Adrenal gland (tissue), 12 donors: ENCODE measurements around the gene IL36B. TPM values are rescaled to one million over a fixed set of nuclear protein-coding genes. Genes with fewer than 3 reads are reported as not detected.

Source experiments
- DNase-seq, 7 donors: peaks; one replicate each; pipeline ENCODE4 v3.0.0-alpha.2; 2019 to 2020
- H3K27ac ChIP-seq, 5 donors: fragments of 200-600 bp; sonication (generic) in 4 of 5; 1 replicate in 3 of 5; 2 replicates in 2 of 5; pipeline versions ENCODE4 v1.5.1 to v1.8.0; 2016 to 2020; ENCODE audit warnings: mild to moderate bottlenecking in 1 of 5
- H3K27me3 ChIP-seq: fragments of 200-600 bp; 2 replicates; pipeline ENCODE4 v1.8.0; 2021
- H3K36me3 ChIP-seq, 2 donors: fragments of 200-600 bp; replicated peaks in 1 of 2; 1 replicate in 1 of 2; 2 replicates in 1 of 2; pipeline versions ENCODE4 v1.5.1 to v1.8.0; 2018 to 2022
- H3K4me1 ChIP-seq, 2 donors: fragments of 200-600 bp; replicated peaks in 1 of 2; 1 replicate in 1 of 2; 2 replicates in 1 of 2; pipeline versions ENCODE4 v1.5.1 to v1.8.0; 2018 to 2021
- H3K4me3 ChIP-seq, 4 donors: fragments of 200-600 bp; sonication (generic) in 3 of 4; one replicate each; pipeline ENCODE4 v1.5.1; 2016 to 2018
- H3K9me3 ChIP-seq, 3 donors: fragments of 200-600 bp; sonication (generic) in 1 of 3; replicated peaks in 1 of 3; 1 replicate in 2 of 3; 2 replicates in 1 of 3; pipeline versions ENCODE4 v1.5.1 to v1.8.0; 2016 to 2021
- POLR2A ChIP-seq, 2 donors: fragments of 450-650 bp; IDR thresholded peaks; one replicate each; pipeline ENCODE4 v1.6.1; 2017; ENCODE audit warnings: antibody characterized with exemption in 2 of 2, mild to moderate bottlenecking in 2 of 2, moderate library complexity in 1 of 2
- WGBS, 4 donors: extraction: QIAGEN DNeasy Blood & Tissue Kit in 2 of 4; methylation state at CpG; one replicate each; pipeline versions ENCODE4 v1.1.5 to v1.1.7; 2013 to 2017; 5-methylcytosine and 5-hydroxymethylcytosine counted together
- intact Hi-C, 2 donors: fragments of 100-400 bp; cut with DNase I; formaldehyde crosslinking; loops; one replicate each; pipeline versions ENCODE4 v1.14.1 to v1.15.0; 2022 to 2023
- polyA plus RNA-seq, 3 donors: library from polyadenylated mRNA; stranded (reverse); fragments of 200-250 nt in 2 of 3; fragments of 350-450 nt in 1 of 3; fragmentation: Illumina TruSeq in 1 of 3; extraction: RNeasy Lipid Tissue Mini Kit (QIAGEN cat#74804) in 1 of 3; gene quantifications; one replicate each; pipeline ENCODE4 v1.2.3, GENCODE V29; 2013 to 2014
- total RNA-seq, 9 donors: library from RNA; depleted of rRNA in 4 of 9; stranded (reverse); fragments of >200 nt in 4 of 9; fragments of 120-200 nt in 1 of 9; fragmentation: NEBNext Ultra II Directional in 1 of 9; extraction: Animal tissue kit (Norgen Biotek cat#: 25700) in 1 of 9; gene quantifications; one replicate each; pipeline versions ENCODE4 v1.1.0 to v1.2.4, GENCODE V29; 2013 to 2023
- TF ChIP-seq, protein P1 (sequence below), 6 experiments: fragments of 450-650 bp in 4 of 6; fragments of 200-600 bp in 2 of 6; sonication (generic) in 1 of 6; IDR thresholded peaks; 1 replicate in 5 of 6; 2 replicates in 1 of 6; pipeline versions ENCODE4 v1.5.1 to v1.8.0; 2016 to 2021; ENCODE audit warnings: antibody characterized with exemption in 6 of 6, mild to moderate bottlenecking in 2 of 6, moderate library complexity in 1 of 6
- donor health status: healthy with polysubstance abuse.
- donor health status: Bipolar disorder and iron deficiency.
- donor health status: DM: yes; HTN: yes; CAD: no.
- donor health status: DM: no; HTN: no; CAD: no.
- donor health status: DM: no; HTN: no; CAD: no.
- donor health status: DM: yes; HTN: yes; CAD: no.

IL36B gene
- total and polyA plus RNA-seq, 12 donors, result not detected

DNA sequence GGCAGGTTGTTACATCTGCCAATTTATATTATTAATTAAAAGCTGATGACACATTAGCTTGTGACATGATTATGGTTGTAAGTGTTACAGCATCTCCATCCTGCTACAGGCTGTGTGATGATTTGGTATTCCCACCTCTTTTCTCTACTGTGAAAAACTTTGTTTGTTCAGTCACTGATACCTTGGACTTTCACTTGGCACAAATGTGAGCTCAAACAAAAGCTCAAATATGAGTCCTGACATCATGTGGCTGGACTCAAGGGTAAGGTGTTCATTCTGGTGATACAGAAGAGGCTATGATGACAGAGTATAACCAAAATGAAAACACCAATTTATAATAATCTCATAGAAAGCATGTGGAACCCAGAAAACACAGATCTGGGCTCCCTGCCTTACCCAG, 58.8 kb downstream of the IL36B start:
- no peaks in the 10 kb centered on the region for H3K27me3 ChIP-seq
- H3K9me3 ChIP-seq, result peaks cover 0 to 8% (median 6%) of the 10 kb centered on the region in 3 donors
- H3K27ac ChIP-seq, result no peak overlapping the region
- DNase-seq, result no peak
- intact Hi-C loops, result no loop called here
- H3K4me1 ChIP-seq, result no peaks in the 10 kb centered on the region
- TF ChIP-seq, protein P1, sequence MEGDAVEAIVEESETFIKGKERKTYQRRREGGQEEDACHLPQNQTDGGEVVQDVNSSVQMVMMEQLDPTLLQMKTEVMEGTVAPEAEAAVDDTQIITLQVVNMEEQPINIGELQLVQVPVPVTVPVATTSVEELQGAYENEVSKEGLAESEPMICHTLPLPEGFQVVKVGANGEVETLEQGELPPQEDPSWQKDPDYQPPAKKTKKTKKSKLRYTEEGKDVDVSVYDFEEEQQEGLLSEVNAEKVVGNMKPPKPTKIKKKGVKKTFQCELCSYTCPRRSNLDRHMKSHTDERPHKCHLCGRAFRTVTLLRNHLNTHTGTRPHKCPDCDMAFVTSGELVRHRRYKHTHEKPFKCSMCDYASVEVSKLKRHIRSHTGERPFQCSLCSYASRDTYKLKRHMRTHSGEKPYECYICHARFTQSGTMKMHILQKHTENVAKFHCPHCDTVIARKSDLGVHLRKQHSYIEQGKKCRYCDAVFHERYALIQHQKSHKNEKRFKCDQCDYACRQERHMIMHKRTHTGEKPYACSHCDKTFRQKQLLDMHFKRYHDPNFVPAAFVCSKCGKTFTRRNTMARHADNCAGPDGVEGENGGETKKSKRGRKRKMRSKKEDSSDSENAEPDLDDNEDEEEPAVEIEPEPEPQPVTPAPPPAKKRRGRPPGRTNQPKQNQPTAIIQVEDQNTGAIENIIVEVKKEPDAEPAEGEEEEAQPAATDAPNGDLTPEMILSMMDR (IDR thresholded peaks at IDR 0.05), result no peak
- TF ChIP-seq POLR2A (IDR thresholded peaks at IDR 0.05), result no peak
- H3K4me3 ChIP-seq, result no peak overlapping the region
- H3K36me3 ChIP-seq, result no peaks in the 10 kb centered on the region

DNA sequence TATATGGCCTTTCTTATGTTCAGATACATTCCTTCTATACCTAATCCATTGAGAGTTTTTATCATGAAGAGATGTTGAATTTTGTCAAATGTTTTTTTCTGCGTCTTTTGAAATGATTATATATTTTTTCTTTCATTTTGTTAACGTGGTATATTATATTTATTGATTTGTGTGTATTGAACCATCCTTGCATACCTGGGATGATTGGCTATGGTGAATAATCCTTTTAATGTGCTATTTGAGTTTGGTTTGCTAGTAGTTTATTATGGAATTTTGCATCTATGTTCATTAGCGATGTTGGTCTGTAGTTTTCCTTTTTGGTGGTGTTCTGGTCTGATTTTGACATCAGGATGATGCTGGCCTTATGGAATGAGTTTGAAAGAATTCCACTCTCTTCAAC, 63.1 kb downstream of the IL36B start:
- 67 to 86% (median 76%) methylated on average over 3 of the region's 3 CpGs for WGBS, 4 donors
- Histone ChIP-seq H3K36me3 (no peaks in the 10 kb centered on the region), H3K4me1 (no peaks in the 10 kb centered on the region), H3K9me3 (peaks cover 0 to 8% (median 6%) of the 10 kb centered on the region in 3 donors), H3K4me3 (no peak overlapping the region), H3K27ac (no peak overlapping the region), H3K27me3 (no peaks in the 10 kb centered on the region)
- DNase-seq, result no peak
- intact Hi-C loops, result no loop called here
- TF ChIP-seq POLR2A (IDR thresholded peaks at IDR 0.05), result no peak
- TF ChIP-seq, protein P1 (IDR thresholded peaks at IDR 0.05), result no peak

DNA sequence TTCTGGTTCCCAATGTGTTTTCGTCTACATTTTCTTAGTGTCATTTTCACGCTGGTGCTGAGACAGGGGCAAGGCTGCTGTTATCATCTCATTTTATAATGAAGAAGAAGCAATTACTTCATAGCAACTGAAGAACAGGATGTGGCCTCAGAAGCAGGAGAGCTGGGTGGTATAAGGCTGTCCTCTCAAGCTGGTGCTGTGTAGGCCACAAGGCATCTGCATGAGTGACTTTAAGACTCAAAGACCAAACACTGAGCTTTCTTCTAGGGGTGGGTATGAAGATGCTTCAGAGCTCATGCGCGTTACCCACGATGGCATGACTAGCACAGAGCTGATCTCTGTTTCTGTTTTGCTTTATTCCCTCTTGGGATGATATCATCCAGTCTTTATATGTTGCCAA, 67.6 kb downstream of the IL36B start:
- H3K36me3 ChIP-seq, result no peaks in the 10 kb centered on the region

DNA sequence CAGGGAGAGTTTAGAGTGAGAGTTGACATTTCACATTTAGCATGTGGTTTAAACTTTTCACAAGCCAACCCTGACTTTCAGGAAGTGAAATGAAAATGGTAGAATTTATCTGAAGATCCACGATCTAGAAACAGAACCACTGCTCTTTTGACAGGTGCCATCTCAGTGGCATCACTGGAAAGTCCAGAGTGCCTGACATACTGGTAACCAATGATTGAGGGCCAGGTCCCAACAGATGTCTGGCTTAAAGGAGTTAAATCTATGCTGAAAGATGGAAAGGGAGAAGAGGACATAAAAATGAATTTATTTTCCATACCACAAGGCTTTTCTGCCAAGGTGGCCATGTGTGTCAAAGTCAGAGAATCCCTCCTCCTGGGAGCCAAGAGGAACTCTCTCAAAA, 72.1 kb downstream of the IL36B start:
- no peaks in the 10 kb centered on the region for H3K9me3 ChIP-seq
- H3K27me3 ChIP-seq, result peaks cover 6% of the 10 kb centered on the region
- no peak overlapping the region for H3K27ac ChIP-seq
- no peak for TF ChIP-seq POLR2A (IDR thresholded peaks at IDR 0.05)
- TF ChIP-seq, protein P1 (IDR thresholded peaks at IDR 0.05), result no peak
- no peaks in the 10 kb centered on the region for H3K36me3 ChIP-seq
- intact Hi-C loops, result no loop called here
- no peaks in the 10 kb centered on the region for H3K4me1 ChIP-seq
- H3K4me3 ChIP-seq, result no peak overlapping the region
- 15 to 50% (median 38%) methylated on average over 1 of the region's 1 CpG for WGBS, 4 donors
- no peak for DNase-seq

More for the DNA sequence above, 67.6 kb downstream of the IL36B start:
- WGBS, 4 donors, result 79 to 97% (median 89%) methylated on average over 5 of the region's 5 CpGs
- no peak for DNase-seq
- no peaks in the 10 kb centered on the region for H3K9me3 ChIP-seq
- no peaks in the 10 kb centered on the region for H3K4me1 ChIP-seq
- H3K4me3 ChIP-seq, result no peak overlapping the region
- intact Hi-C loops, result no loop called here
- TF ChIP-seq, protein P1 (IDR thresholded peaks at IDR 0.05), result no peak
- TF ChIP-seq POLR2A (IDR thresholded peaks at IDR 0.05), result no peak
- no peaks in the 10 kb centered on the region for H3K27me3 ChIP-seq
- H3K27ac ChIP-seq, result no peak overlapping the region
